ENCODE data around the gene TJP1.

The TJP1 gene

DNA sequence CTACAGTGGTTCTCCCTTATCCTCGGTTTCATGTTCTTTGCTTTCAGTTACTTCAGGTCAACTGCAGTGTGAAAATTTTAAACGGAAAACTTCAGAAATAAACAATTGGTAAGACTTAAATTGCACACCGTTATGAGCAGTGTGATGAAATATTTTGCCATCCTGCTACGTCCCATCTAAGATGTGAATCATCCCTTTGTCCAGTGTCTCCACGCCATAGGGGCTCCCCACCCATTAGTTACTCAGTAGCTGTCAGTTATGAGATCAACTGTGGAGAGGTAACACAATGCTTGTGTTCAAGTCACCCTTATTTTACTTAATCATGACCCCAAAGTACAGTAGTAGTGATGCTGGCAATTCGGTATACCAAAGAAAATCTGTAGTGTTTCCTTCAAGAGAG, 47.4 kb downstream of the TJP1 start:
- peak; percentile 79 for DNase-seq (ENCODE audit: low spot score)
- TF ChIP-seq, protein P1, sequence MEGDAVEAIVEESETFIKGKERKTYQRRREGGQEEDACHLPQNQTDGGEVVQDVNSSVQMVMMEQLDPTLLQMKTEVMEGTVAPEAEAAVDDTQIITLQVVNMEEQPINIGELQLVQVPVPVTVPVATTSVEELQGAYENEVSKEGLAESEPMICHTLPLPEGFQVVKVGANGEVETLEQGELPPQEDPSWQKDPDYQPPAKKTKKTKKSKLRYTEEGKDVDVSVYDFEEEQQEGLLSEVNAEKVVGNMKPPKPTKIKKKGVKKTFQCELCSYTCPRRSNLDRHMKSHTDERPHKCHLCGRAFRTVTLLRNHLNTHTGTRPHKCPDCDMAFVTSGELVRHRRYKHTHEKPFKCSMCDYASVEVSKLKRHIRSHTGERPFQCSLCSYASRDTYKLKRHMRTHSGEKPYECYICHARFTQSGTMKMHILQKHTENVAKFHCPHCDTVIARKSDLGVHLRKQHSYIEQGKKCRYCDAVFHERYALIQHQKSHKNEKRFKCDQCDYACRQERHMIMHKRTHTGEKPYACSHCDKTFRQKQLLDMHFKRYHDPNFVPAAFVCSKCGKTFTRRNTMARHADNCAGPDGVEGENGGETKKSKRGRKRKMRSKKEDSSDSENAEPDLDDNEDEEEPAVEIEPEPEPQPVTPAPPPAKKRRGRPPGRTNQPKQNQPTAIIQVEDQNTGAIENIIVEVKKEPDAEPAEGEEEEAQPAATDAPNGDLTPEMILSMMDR (IDR thresholded peaks at IDR 0.05; ENCODE audit: poor library complexity, severe bottlenecking) = no peak
- no peaks in the 10 kb centered on the region for H3K9me3 ChIP-seq (ENCODE audit: severe bottlenecking)
- H3K4me3 ChIP-seq (ENCODE audit: severe bottlenecking) = no peak overlapping the region
- H3K36me3 ChIP-seq (ENCODE audit: low read depth) = peaks cover 36% of the 10 kb centered on the region
- H3K27ac ChIP-seq (ENCODE audit: poor library complexity, severe bottlenecking) = peak overlapping the region; percentile 71
- no peaks in the 10 kb centered on the region for H3K27me3 ChIP-seq (ENCODE audit: insufficient read depth, poor library complexity, severe bottlenecking)
- peak; percentile 94 for ATAC-seq (ENCODE audit: low read depth)
- peaks cover 50% of the 10 kb centered on the region for H3K4me1 ChIP-seq (ENCODE audit: insufficient read depth, poor library complexity, severe bottlenecking)

DNA sequence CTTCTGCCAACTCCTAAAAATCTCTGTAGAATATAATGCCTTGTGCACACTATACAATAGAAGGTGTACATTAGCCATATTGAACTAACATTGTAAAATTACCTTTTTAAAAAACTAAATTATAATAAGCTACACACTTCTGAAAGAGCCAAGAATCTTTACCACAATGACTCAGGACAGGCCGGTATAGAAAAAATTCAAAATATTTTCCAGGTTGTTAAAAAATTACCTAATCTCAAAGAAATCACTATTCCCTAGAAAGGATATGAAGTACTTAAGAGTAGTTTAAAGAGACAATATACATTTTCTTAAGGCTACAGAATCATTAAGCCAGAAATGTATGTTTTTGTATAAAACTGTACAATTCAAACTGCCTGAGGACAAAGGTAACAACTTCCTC, 48.5 kb downstream of the TJP1 start:
- H3K36me3 ChIP-seq (ENCODE audit: low read depth) = peaks cover 46% of the 10 kb centered on the region
- peak; percentile 25; the same call in 2 of the 3 replicates for ATAC-seq (ENCODE audit: low read depth)

DNA sequence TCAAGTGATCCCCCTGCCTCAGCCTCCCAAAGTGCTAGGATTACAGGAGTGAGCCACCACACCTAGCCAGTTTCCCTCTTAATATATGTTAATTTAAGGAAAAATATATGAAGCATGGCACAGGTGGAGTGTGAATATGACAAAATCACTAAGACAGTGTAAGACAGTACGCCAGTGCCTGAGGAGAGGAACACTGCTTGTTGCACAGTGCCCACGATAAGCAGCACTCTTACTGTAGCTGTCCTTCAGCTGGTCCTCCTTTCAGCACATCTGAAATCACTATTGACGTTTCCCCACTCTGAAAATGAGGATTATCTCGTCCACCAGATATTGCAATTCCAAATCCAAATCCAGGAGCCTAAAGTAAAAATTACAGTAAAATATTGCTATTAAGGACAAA, 49.3 kb downstream of the TJP1 start:
- H3K4me3 ChIP-seq (ENCODE audit: severe bottlenecking) = no peak overlapping the region
- no peak for DNase-seq (ENCODE audit: low spot score)

More for the DNA sequence above, 48.5 kb downstream of the TJP1 start:
- Histone ChIP-seq H3K4me1 (ENCODE audit: insufficient read depth, poor library complexity, severe bottlenecking) (peaks cover 50% of the 10 kb centered on the region), H3K27ac (ENCODE audit: poor library complexity, severe bottlenecking) (peak overlapping the region; percentile 71), H3K27me3 (ENCODE audit: insufficient read depth, poor library complexity, severe bottlenecking) (no peaks in the 10 kb centered on the region), H3K9me3 (ENCODE audit: severe bottlenecking) (no peaks in the 10 kb centered on the region), H3K4me3 (ENCODE audit: severe bottlenecking) (no peak overlapping the region)
- DNase-seq (ENCODE audit: low spot score) = no peak
- TF ChIP-seq, protein P1 (IDR thresholded peaks at IDR 0.05; ENCODE audit: poor library complexity, severe bottlenecking) = no peak

DNA sequence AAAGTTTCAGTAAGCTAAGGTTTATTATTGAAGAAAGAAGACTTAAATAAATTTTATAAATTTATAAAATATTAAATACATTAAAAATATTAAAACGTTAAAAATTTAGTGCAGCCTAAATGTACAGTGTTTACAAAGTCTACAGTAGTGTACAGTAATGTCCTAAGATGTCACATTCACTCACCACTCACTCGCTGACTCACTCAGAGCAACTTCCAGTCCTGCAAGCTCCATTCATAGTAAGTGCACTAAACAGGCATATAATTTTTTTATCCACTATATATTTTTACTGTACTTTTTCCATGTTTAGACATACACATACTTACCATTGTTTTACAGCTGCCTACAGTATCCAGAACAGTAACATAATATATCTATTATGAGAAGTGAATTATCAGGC, 51.5 kb downstream of the TJP1 start:
- Histone ChIP-seq H3K9me3 (ENCODE audit: severe bottlenecking) (no peaks in the 10 kb centered on the region), H3K27ac (ENCODE audit: poor library complexity, severe bottlenecking) (peak overlapping the region; percentile 5), H3K36me3 (ENCODE audit: low read depth) (peaks cover 72% of the 10 kb centered on the region), H3K4me3 (ENCODE audit: severe bottlenecking) (no peak overlapping the region), H3K27me3 (ENCODE audit: insufficient read depth, poor library complexity, severe bottlenecking) (no peaks in the 10 kb centered on the region), H3K4me1 (ENCODE audit: insufficient read depth, poor library complexity, severe bottlenecking) (peaks cover 30% of the 10 kb centered on the region)
- TF ChIP-seq, protein P1 (IDR thresholded peaks at IDR 0.05; ENCODE audit: poor library complexity, severe bottlenecking) = no peak
- no peak for DNase-seq (ENCODE audit: low spot score)
- ATAC-seq (ENCODE audit: low read depth) = no peak

More for the DNA sequence above, 49.3 kb downstream of the TJP1 start:
- H3K27me3 ChIP-seq (ENCODE audit: insufficient read depth, poor library complexity, severe bottlenecking) = no peaks in the 10 kb centered on the region
- TF ChIP-seq, protein P1 (IDR thresholded peaks at IDR 0.05; ENCODE audit: poor library complexity, severe bottlenecking) = no peak
- H3K9me3 ChIP-seq (ENCODE audit: severe bottlenecking) = no peaks in the 10 kb centered on the region
- H3K27ac ChIP-seq (ENCODE audit: poor library complexity, severe bottlenecking) = peak overlapping the region; percentile 71
- peaks cover 50% of the 10 kb centered on the region for H3K4me1 ChIP-seq (ENCODE audit: insufficient read depth, poor library complexity, severe bottlenecking)
- H3K36me3 ChIP-seq (ENCODE audit: low read depth) = peaks cover 55% of the 10 kb centered on the region
- no peak for ATAC-seq (ENCODE audit: low read depth)

DNA sequence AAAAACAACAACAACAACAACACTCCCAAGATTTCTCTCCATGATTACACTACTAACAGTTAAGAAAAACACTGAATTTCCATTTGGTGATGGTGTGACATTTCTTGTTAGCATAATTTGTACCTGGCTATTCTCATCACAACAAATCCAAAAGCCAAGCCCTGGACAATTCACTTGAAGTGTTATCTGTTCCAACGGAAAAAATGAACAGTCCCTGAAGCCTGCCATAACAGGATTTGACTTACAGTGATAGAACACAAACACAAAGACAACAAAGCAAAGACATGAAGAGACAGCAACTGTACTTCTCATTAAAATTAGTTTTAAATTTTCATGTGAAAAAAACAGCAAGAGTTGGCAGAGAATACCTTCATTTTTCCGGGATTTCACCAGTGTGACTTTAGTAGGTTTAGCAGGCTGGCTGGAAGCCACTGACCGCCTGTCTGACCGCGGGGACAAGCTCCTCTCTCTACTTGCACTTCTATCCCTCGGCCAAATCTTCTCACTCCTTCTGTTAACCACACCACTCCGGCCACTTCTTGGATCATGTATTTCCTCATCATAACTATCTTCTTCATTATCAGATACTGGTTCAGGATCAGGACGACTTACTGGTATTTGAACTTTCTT, 56.3 kb downstream of the TJP1 start:
- no peak for ATAC-seq (ENCODE audit: low read depth)
- Histone ChIP-seq H3K9me3 (ENCODE audit: severe bottlenecking) (no peaks in the 10 kb centered on the region), H3K4me1 (ENCODE audit: insufficient read depth, poor library complexity, severe bottlenecking) (peaks cover 2% of the 10 kb centered on the region), H3K27ac (ENCODE audit: poor library complexity, severe bottlenecking) (no peak overlapping the region), H3K4me3 (ENCODE audit: severe bottlenecking) (no peak overlapping the region), H3K36me3 (ENCODE audit: low read depth) (peaks cover 93% of the 10 kb centered on the region), H3K27me3 (ENCODE audit: insufficient read depth, poor library complexity, severe bottlenecking) (no peaks in the 10 kb centered on the region)
- TF ChIP-seq, protein P1 (IDR thresholded peaks at IDR 0.05; ENCODE audit: poor library complexity, severe bottlenecking) = no peak
- no peak for DNase-seq (ENCODE audit: low spot score)
